Activated T-cell treated with anti-CD3 and anti-CD28 coated beads, Interleukin-2, amount 50 U/mL, for 72 hours (primary cell): Measurements from ENCODE around the gene PRDX2. TPM values are rescaled to one million over a fixed set of nuclear protein-coding genes. Genes with fewer than 3 reads are reported as not detected.

Experiments
- ATAC-seq, 2 donors: fragments of 150-1000 bp; cut with Tn5 transposase; replicated peaks in 1 of 2; 2 replicates each; pipeline ENCODE4 v1.10.0; 2021; ENCODE audit warnings: moderate library complexity in 2 of 2, mild to moderate bottlenecking in 1 of 2
- DNase-seq, 2 donors: peaks; one replicate each; pipeline ENCODE4 v3.0.0; 2021 to 2022; ENCODE audit warnings: mixed read lengths in 1 of 2
- H3K27ac Mint-ChIP-seq: one replicate; pipeline ENCODE4 v1.8.0; 2022; ENCODE audit warnings: mild to moderate bottlenecking, moderate library complexity, mixed read lengths
- H3K27me3 Mint-ChIP-seq: one replicate; pipeline ENCODE4 v1.8.0; 2022; ENCODE audit warnings: low read depth, mixed read lengths
- H3K36me3 Mint-ChIP-seq, 2 donors: one replicate each; pipeline ENCODE4 v1.8.0; 2022; ENCODE audit warnings: mixed read lengths in 2 of 2, mild to moderate bottlenecking in 1 of 2; ENCODE audit not compliant: insufficient read depth in 2 of 2
- H3K4me1 Mint-ChIP-seq: one replicate; pipeline ENCODE4 v1.8.0; 2022; ENCODE audit warnings: low read depth, mixed read lengths
- H3K4me3 Mint-ChIP-seq, 2 donors: one replicate each; pipeline ENCODE4 v1.8.0; 2022; ENCODE audit warnings: mild to moderate bottlenecking in 2 of 2, mixed read lengths in 2 of 2, moderate library complexity in 2 of 2
- H3K9me3 Mint-ChIP-seq, 2 donors: one replicate each; pipeline ENCODE4 v1.8.0; 2022; ENCODE audit warnings: mixed read lengths in 2 of 2
- total RNA-seq, 2 donors: library from RNA; stranded (reverse); gene quantifications; one replicate each; pipeline ENCODE4 v1.2.3, GENCODE V29; 2022

The PRDX2 gene
- total RNA-seq, 2 donors from 2014 or later: 202 to 223 TPM

DNA sequence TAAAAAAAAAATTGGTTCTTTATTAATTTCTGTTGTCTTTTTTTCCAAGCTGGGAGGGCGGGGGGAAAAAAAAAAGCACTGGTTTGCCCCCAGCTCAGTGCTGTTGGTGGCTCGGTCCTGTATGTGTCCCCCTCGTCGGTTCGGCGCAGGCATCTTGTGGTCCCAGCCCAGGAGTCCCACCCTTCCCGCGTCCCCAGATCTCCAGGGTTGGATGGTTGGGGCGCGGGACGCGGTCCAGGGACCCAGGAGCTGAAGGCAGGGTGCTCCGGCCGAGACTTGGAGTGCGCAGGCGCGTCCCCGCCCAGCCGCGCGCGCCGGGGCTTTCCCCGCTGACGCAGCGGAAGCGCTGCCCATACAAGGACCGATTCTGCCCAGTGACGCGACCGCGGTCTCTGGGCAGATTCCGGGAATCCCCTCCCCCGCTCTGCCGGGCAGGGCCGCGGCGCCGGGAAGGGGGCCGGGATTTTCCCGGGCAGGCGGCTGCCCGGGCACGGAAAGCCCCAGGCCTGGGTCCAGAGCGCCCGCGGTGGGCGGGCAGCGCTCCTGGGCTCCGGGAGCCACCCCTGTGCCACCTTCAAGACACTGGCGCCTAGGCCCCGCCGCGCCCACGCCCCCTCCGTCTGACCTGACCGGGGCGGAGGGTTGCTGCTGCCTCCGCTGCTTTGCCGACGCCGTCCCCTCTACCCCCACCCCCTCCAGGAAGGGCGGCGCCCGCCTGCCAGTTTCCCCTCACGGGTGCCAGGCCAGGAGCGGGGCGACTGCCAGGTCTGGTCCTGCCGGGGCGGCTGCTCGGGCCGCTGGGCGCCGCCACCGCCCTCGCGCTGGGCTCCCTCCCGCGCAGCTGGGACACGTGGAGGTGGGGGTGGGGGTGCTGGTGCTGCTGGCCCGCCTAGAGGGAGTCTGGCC lies 8.1 kb downstream of the PRDX2 start:
- ATAC-seq: peak; percentile 35 to 39
- H3K27ac Mint-ChIP-seq: peak overlapping the region; percentile 96
- no peaks in the 10 kb centered on the region for H3K27me3 Mint-ChIP-seq

DNA sequence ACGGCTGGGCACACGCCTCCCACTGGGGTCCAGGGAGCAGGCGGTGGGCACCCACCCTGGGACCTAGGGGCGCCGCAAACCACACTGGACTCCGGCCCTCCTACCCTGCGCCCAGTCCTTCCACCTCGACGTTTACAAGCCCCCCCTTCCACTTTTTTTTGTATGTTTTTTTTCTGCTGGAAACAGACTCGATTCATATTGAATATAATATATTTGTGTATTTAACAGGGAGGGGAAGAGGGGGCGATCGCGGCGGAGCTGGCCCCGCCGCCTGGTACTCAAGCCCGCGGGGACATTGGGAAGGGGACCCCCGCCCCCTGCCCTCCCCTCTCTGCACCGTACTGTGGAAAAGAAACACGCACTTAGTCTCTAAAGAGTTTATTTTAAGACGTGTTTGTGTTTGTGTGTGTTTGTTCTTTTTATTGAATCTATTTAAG lies 8.7 kb downstream of the PRDX2 start:
- no peaks in the 10 kb centered on the region for H3K27me3 Mint-ChIP-seq
- H3K36me3 Mint-ChIP-seq: peaks cover 9 to 14% of the 10 kb centered on the region in 2 donors
- peak overlapping the region; percentile 93 for H3K27ac Mint-ChIP-seq
- H3K9me3 Mint-ChIP-seq: no peaks in the 10 kb centered on the region
- no peak for ATAC-seq
- no peak for DNase-seq
- H3K4me1 Mint-ChIP-seq: peaks cover 42% of the 10 kb centered on the region
- H3K4me3 Mint-ChIP-seq: peak overlapping the region; percentile 94 to 98

More for the DNA sequence above, 8.1 kb downstream of the PRDX2 start:
- Mint-ChIP-seq H3K36me3 (peaks cover 9 to 17% of the 10 kb centered on the region in 2 donors), H3K9me3 (no peaks in the 10 kb centered on the region), H3K4me3 (peak overlapping the region; percentile 94 to 98), H3K4me1 (peaks cover 35% of the 10 kb centered on the region)
- DNase-seq: peak; percentile 96

DNA sequence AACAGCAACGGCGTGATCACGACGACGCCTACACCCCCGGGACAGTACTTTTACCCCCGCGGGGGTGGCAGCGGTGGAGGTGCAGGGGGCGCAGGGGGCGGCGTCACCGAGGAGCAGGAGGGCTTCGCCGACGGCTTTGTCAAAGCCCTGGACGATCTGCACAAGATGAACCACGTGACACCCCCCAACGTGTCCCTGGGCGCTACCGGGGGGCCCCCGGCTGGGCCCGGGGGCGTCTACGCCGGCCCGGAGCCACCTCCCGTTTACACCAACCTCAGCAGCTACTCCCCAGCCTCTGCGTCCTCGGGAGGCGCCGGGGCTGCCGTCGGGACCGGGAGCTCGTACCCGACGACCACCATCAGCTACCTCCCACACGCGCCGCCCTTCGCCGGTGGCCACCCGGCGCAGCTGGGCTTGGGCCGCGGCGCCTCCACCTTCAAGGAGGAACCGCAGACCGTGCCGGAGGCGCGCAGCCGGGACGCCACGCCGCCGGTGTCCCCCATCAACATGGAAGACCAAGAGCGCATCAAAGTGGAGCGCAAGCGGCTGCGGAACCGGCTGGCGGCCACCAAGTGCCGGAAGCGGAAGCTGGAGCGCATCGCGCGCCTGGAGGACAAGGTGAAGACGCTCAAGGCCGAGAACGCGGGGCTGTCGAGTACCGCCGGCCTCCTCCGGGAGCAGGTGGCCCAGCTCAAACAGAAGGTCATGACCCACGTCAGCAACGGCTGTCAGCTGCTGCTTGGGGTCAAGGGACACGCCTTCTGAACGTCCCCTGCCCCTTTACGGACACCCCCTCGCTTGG lies 9.3 kb downstream of the PRDX2 start:
- H3K36me3 Mint-ChIP-seq: peaks cover 9 to 13% of the 10 kb centered on the region in 2 donors
- DNase-seq: peak; percentile 87 to 91
- peak in 1 of 2 donors; percentile 7 for ATAC-seq
- H3K9me3 Mint-ChIP-seq: no peaks in the 10 kb centered on the region
- peaks cover 42% of the 10 kb centered on the region for H3K4me1 Mint-ChIP-seq
- peak overlapping the region; percentile 94 to 98 for H3K4me3 Mint-ChIP-seq
- peak overlapping the region; percentile 97 for H3K27ac Mint-ChIP-seq
- no peaks in the 10 kb centered on the region for H3K27me3 Mint-ChIP-seq

GRCh38 chr19:12791345-12792050 lies 10.1 kb downstream of the PRDX2 start, which contains the start of gene JUNB:
Gene JUNB (plus strand): TSS chr19:12791486. CDS start chr19:12791772, 286 bp downstream.
- H3K36me3 Mint-ChIP-seq: peaks cover 9 to 13% of the 10 kb centered on the region in 2 donors
- peaks cover 43% of the 10 kb centered on the region for H3K4me1 Mint-ChIP-seq
- H3K27ac Mint-ChIP-seq: peak within 1 kb of the TSS; percentile 97
- no peaks in the 10 kb centered on the region for H3K9me3 Mint-ChIP-seq
- H3K4me3 Mint-ChIP-seq: peak within 1 kb of the TSS; percentile 94 to 98
- DNase-seq: peak; percentile 98
- H3K27me3 Mint-ChIP-seq: no peaks in the 10 kb centered on the region
- ATAC-seq: peak; percentile 36 to 44

DNA sequence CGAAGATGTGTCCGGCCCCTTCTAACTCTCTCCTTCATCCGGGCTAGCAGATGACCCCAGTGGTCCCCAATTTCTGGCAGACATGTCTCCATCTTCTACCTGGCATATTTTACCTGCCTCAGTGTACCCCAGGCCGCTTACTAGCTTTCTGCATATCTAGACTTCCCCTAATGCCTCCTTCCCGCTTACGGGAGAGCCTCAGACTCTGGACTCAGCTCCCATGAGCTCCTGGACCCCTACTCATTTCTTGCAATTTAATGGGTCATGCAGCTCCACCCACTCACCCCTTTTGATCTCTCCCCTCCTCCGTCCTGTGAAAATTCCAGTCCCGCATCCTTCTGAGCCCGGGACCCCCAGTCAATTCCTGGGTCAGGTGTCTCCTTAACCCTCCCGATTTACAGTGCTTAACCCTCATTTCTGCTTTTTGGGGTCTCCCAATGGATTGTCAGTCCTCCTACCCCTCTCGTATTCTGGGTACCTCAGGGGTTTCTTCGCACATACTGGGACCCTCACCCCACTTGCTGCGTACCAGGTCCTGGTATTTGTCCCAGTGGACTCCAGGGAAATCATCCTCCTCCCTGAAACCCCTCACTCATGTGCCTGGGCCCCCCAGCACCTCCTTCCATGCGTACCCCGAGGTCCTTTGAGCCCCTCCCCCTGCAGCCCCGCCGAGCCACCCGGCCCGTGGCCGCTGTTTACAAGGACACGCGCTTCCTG lies 10.8 kb downstream of the PRDX2 start:
- H3K4me1 Mint-ChIP-seq: peaks cover 36% of the 10 kb centered on the region
- H3K27me3 Mint-ChIP-seq: no peaks in the 10 kb centered on the region
- ATAC-seq (no peak), DNase-seq (no peak)
- peak overlapping the region; percentile 90 for H3K27ac Mint-ChIP-seq
- no peaks in the 10 kb centered on the region for H3K9me3 Mint-ChIP-seq
- H3K4me3 Mint-ChIP-seq: peak overlapping the region; percentile 94 to 98
- H3K36me3 Mint-ChIP-seq: peaks cover 9 to 13% of the 10 kb centered on the region in 2 donors

DNA sequence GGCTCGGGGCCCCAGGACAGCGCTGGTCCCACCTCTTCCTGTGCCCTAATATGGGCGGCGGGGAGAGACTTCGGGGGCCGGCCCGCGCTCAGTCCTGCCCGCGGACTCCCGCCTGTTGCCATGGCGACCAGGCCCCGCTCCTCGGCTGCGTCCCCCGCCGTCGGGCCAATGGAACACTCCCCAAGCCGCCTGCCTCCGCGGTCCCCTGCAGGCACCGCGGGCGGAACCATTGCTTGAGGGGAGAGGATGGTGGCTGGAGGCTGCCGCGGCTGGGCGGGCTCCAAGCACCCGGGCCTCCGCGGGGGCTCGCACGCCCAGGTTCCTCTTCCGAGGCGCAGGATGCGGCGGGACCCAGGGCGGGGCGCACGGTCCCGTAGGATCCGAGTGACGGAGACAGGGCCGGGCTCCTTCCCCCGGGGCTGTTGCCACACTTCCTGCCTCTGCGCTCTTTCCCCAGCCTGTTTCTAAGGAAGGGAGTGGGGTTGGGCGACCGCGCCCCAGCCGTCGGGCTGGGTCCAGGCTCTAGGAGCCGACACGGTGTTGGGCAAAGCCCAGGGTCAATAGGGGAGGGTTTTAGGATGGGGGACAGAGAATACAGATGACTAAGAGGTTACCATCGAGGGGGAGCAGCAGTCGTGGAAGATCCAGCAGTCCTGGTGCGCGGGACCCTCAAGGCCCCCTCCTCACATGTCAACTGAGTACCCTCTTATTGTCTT lies 11.5 kb downstream of the PRDX2 start:
- peak overlapping the region; percentile 94 to 98 for H3K4me3 Mint-ChIP-seq
- peak; percentile 52 for ATAC-seq
- H3K27me3 Mint-ChIP-seq: no peaks in the 10 kb centered on the region
- peak; percentile 99 to 100 for DNase-seq
- H3K27ac Mint-ChIP-seq: peak overlapping the region; percentile 90
- peaks cover 9 to 13% of the 10 kb centered on the region in 2 donors for H3K36me3 Mint-ChIP-seq
- H3K4me1 Mint-ChIP-seq: peaks cover 28% of the 10 kb centered on the region
- no peaks in the 10 kb centered on the region for H3K9me3 Mint-ChIP-seq

GRCh38 chr19:12789098-12789903 lies 12.3 kb downstream of the PRDX2 start:
- no peaks in the 10 kb centered on the region for H3K27me3 Mint-ChIP-seq
- H3K36me3 Mint-ChIP-seq: peaks cover 9 to 13% of the 10 kb centered on the region in 2 donors
- peak in 1 of 2 donors; percentile 58 for DNase-seq
- peak overlapping the region; percentile 96 to 98 for H3K4me3 Mint-ChIP-seq
- H3K4me1 Mint-ChIP-seq: peaks cover 21% of the 10 kb centered on the region
- peak overlapping the region; percentile 97 for H3K27ac Mint-ChIP-seq
- no peak for ATAC-seq
- H3K9me3 Mint-ChIP-seq: no peaks in the 10 kb centered on the region

- peaks cover 9% of the 10 kb centered on the region in 2 donors for H3K36me3 Mint-ChIP-seq
- no peaks in the 10 kb centered on the region for H3K27me3 Mint-ChIP-seq
- peaks cover 17% of the 10 kb centered on the region for H3K4me1 Mint-ChIP-seq
- H3K9me3 Mint-ChIP-seq: no peaks in the 10 kb centered on the region
- H3K27ac Mint-ChIP-seq: peak overlapping the region; percentile 97
- no peak for ATAC-seq
- DNase-seq: peak; percentile 57 to 63
- H3K4me3 Mint-ChIP-seq: peak overlapping the region; percentile 92 to 96
Measured at GRCh38 chr19:12788682-12789097, 12.9 kb downstream of the PRDX2 start.

DNA sequence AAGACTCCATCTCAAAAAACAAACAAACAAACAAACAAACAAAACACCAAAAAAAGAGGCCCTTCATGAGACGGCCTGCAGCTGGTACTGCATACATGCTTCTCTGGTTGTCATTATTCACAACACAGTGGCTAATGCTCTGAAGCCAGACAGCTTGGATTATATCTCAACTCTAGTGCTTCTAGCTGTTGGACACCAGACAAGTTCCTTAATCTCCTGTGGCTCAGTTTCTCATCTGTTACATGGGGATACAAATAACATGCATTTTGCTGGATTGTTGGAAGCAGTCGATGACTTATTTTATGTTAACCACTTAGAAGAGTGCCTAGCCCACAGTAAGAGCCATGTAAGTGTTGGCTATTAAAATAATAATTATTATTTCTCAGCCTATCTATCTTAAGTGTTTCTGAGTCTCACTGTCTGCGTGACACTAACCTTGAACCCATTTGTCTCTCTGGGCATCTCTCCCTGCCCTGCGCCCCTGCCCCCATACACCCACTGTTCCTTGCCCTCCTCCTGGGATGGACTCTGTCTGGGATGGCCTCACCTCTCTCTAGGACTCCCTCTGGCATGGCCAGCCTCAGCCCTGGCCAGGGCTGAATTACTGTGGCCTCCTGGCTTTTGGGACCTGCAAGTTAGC lies 13.4 kb downstream of the PRDX2 start:
- Mint-ChIP-seq H3K4me3 (peak overlapping the region; percentile 92 to 96), H3K27ac (no peak overlapping the region), H3K36me3 (peaks cover 7 to 8% of the 10 kb centered on the region in 2 donors), H3K4me1 (peaks cover 17% of the 10 kb centered on the region), H3K9me3 (no peaks in the 10 kb centered on the region), H3K27me3 (no peaks in the 10 kb centered on the region)
- no peak for DNase-seq
- ATAC-seq: no peak

- H3K9me3 Mint-ChIP-seq: no peaks in the 10 kb centered on the region
- no peak overlapping the region for H3K27ac Mint-ChIP-seq
- DNase-seq (no peak), ATAC-seq (no peak)
- peaks cover 17% of the 10 kb centered on the region for H3K4me1 Mint-ChIP-seq
- H3K27me3 Mint-ChIP-seq: no peaks in the 10 kb centered on the region
- no peak overlapping the region for H3K4me3 Mint-ChIP-seq
- peaks cover 5 to 7% of the 10 kb centered on the region in 2 donors for H3K36me3 Mint-ChIP-seq
Measured at GRCh38 chr19:12787458-12787857, 14.1 kb downstream of the PRDX2 start.
